Naive thymus-derived CD4-positive, alpha-beta T cell (primary cell): ENCODE data around the gene DDX17. TPM values are rescaled to one million over a fixed set of nuclear protein-coding genes. Genes with fewer than 3 reads are reported as not detected.

Experiments used
- ATAC-seq: fragments of 150-1000 bp; cut with Tn5 transposase; 2 replicates; pipeline ENCODE4 v1.10.0; 2021; ENCODE audit warnings: mild to moderate bottlenecking, moderate library complexity
- CTCF ChIA-PET: fragments of 350-600 bp; sonication (Branson Sonifier 250); formaldehyde crosslinking; loops from one replicate; lab custom pipeline; 2021; ENCODE audit warnings: antibody characterized with exemption; lab: Charles Lee
- POLR2A ChIA-PET: fragments of 350-600 bp; sonication (Branson Sonifier 250); formaldehyde crosslinking; loops from one replicate; lab custom pipeline; 2021; ENCODE audit warnings: antibody characterized with exemption, inconsistent platforms; lab: Charles Lee
- DNase-seq, 9 donors: peaks; one replicate each; pipeline versions ENCODE4 v3.0.0 to v3.0.0-alpha.2; 2020 to 2022; ENCODE audit warnings: mixed read lengths in 1 of 9
- H3K27ac ChIP-seq: one replicate; pipeline ENCODE4 v1.7.0; 2013; ENCODE audit warnings: mild to moderate bottlenecking, low read depth, low read length, moderate library complexity
- H3K27me3 ChIP-seq, 2 donors: one replicate each; pipeline ENCODE4 v1.7.0; 2013; ENCODE audit warnings: low read length in 2 of 2, mild to moderate bottlenecking in 2 of 2, moderate library complexity in 2 of 2; ENCODE audit not compliant: control insufficient read depth in 2 of 2, insufficient read depth in 2 of 2
- H3K36me3 ChIP-seq, 3 experiments: 1 replicate in 2 of 3; 2 replicates in 1 of 3; pipeline ENCODE4 v1.7.0; 2013; ENCODE audit warnings: low read length in 3 of 3, mild to moderate bottlenecking in 3 of 3, moderate library complexity in 1 of 3; ENCODE audit not compliant: insufficient read depth in 3 of 3, control insufficient read depth in 2 of 3
- H3K4me1 ChIP-seq, 2 donors: one replicate each; pipeline ENCODE4 v1.7.0; 2013; ENCODE audit warnings: low read length in 2 of 2, mild to moderate bottlenecking in 2 of 2, moderate library complexity in 1 of 2; ENCODE audit not compliant: control insufficient read depth in 2 of 2, insufficient read depth in 2 of 2
- H3K4me3 ChIP-seq: 2 replicates; pipeline ENCODE4 v1.7.0; 2013; ENCODE audit warnings: mild to moderate bottlenecking, low read length
- H3K9me3 ChIP-seq, 3 experiments: 1 replicate in 2 of 3; 2 replicates in 1 of 3; pipeline ENCODE4 v1.7.0; 2013; ENCODE audit warnings: low read length in 3 of 3; ENCODE audit not compliant: control insufficient read depth in 2 of 3
- H3K27ac Mint-ChIP-seq, 9 donors: one replicate each; pipeline ENCODE4 v1.8.0; 2020 to 2022; ENCODE audit warnings: mixed read lengths in 9 of 9, mild to moderate bottlenecking in 8 of 9, moderate library complexity in 5 of 9, inconsistent platforms in 2 of 9
- H3K27me3 Mint-ChIP-seq, 5 donors: one replicate each; pipeline ENCODE4 v1.8.0; 2021 to 2022; ENCODE audit warnings: mixed read lengths in 5 of 5, mild to moderate bottlenecking in 1 of 5
- H3K36me3 Mint-ChIP-seq, 5 donors: one replicate each; pipeline ENCODE4 v1.8.0; 2020 to 2022; ENCODE audit warnings: mixed read lengths in 5 of 5, mild to moderate bottlenecking in 3 of 5, inconsistent platforms in 1 of 5
- H3K4me1 Mint-ChIP-seq, 7 donors: one replicate each; pipeline ENCODE4 v1.8.0; 2020 to 2022; ENCODE audit warnings: mixed read lengths in 7 of 7, mild to moderate bottlenecking in 3 of 7, inconsistent platforms in 1 of 7
- H3K4me3 Mint-ChIP-seq, 10 donors: one replicate each; pipeline ENCODE4 v1.8.0; 2020 to 2022; ENCODE audit warnings: mild to moderate bottlenecking in 10 of 10, mixed read lengths in 10 of 10, moderate library complexity in 6 of 10, inconsistent platforms in 2 of 10
- H3K9me3 Mint-ChIP-seq, 11 donors: one replicate each; pipeline ENCODE4 v1.8.0; 2020 to 2022; ENCODE audit warnings: mixed read lengths in 11 of 11, mild to moderate bottlenecking in 4 of 11, inconsistent platforms in 1 of 11, moderate library complexity in 1 of 11
- intact Hi-C, 2 donors: fragments of 100-400 bp; cut with micrococcal nuclease; formaldehyde crosslinking; loops; one replicate each; pipeline ENCODE4 v1.15.1; 2023
- polyA plus RNA-seq, 2 donors: library from polyadenylated mRNA; unstranded; fragments of 300-500 nt; fragmentation: Illumina TruSeq; gene quantifications; one replicate each; pipeline ENCODE4 v1.2.3, GENCODE V29; 2021
- total RNA-seq, 6 experiments: library from RNA in 5 of 6; stranded (reverse) in 5 of 6; gene quantifications; 1 replicate in 5 of 6; 2 replicates in 1 of 6; pipeline ENCODE4 v1.2.3 and lab custom pipeline; 2021 to 2026

DDX17 gene
- total and polyA plus RNA-seq, 7 experiments from 2014 or later: 37.7 to 1,097 (median 652) TPM

DNA sequence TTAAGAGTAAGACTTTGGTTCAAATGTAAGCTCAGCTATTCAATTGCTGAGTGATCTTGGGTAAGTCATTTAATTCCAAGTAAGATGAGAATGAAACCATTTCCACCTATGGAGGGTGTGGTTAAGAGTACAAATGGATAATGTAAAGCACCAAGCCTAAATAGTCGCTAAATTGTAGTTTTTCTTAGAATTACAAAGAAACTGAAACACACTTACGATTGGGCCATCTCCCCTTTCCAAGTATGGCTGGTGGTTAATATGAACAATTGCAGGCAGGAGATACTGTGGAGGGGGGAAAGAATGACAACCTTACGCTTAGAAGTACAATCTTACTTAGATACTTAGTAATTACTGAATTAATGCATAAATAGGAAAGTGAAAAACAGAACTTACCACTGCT is 8.2 kb downstream of the DDX17 start:
- Histone ChIP-seq H3K9me3 (no peaks in the 10 kb centered on the region), H3K4me3 (no peak overlapping the region), H3K36me3 (peaks cover 54 to 81% (median 72%) of the 10 kb centered on the region in 3 experiments), H3K27ac (no peak overlapping the region), H3K27me3 (no peaks in the 10 kb centered on the region), H3K4me1 (peaks cover 34 to 51% of the 10 kb centered on the region in 2 donors)
- no peak for DNase-seq
- intact Hi-C loops: no loop called here
- no peaks in the 10 kb centered on the region for H3K27me3 Mint-ChIP-seq
- ChIA-PET POLR2A (interaction anchor here (1.1 kb wide), 1 partner anchor 19 kb away, joined by 4 read pairs; no protein-coding TSS in a partner anchor), CTCF (no interaction called here)
- H3K4me3 Mint-ChIP-seq: peak overlapping the region in 1 of 10 donors; percentile 32
- ATAC-seq: no peak
- peaks cover 36 to 79% (median 64%) of the 10 kb centered on the region in 7 donors for H3K4me1 Mint-ChIP-seq
- peak overlapping the region in 1 of 9 donors; percentile 14 for H3K27ac Mint-ChIP-seq
- H3K9me3 Mint-ChIP-seq: no peaks in the 10 kb centered on the region
- H3K36me3 Mint-ChIP-seq: peaks cover 11 to 64% (median 42%) of the 10 kb centered on the region in 5 donors

DNA sequence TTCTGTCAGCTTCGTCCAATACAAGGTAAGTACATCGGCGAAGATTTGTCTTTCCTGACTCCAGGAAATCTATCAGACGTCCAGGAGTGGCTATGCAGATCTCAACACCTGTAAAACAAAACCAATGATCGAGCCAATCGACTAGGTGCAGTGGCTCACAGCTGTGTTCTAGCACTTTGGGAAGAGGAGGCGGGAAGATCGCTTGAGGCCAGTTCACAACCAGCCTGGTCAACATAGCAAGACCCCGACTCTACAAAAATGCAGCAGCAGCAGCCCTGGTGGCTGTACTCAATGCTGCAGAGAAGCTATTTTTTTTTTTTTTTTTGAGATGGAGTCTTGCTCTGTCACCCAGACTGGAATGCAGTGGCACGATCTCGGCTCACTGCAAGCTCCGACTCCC is 11.2 kb downstream of the DDX17 start:
- peaks cover 16 to 76% (median 59%) of the 10 kb centered on the region in 7 donors for H3K4me1 Mint-ChIP-seq
- no peaks in the 10 kb centered on the region for H3K9me3 Mint-ChIP-seq
- H3K27ac Mint-ChIP-seq: peak overlapping the region in 4 of 9 donors; percentile 28 to 73 (median 38)
- H3K4me3 Mint-ChIP-seq: peak overlapping the region in 2 of 10 donors; percentile 37 to 42
- Histone ChIP-seq H3K4me3 (no peak overlapping the region), H3K4me1 (peaks cover 16 to 29% of the 10 kb centered on the region in 2 donors), H3K27ac (peak overlapping the region; percentile 15), H3K27me3 (no peaks in the 10 kb centered on the region), H3K36me3 (peaks cover 60 to 94% (median 92%) of the 10 kb centered on the region in 3 experiments), H3K9me3 (no peaks in the 10 kb centered on the region)
- DNase-seq (no peak), ATAC-seq (no peak)
- ChIA-PET POLR2A (interaction anchor here (1.2 to 1.8 kb wide), 2 partner anchors 12 to 13 kb away, joined by 5 to 8 read pairs; no protein-coding TSS in a partner anchor), CTCF (no interaction called here)
- H3K36me3 Mint-ChIP-seq: peaks cover 15 to 57% (median 46%) of the 10 kb centered on the region in 5 donors
- intact Hi-C loops: no loop called here
- H3K27me3 Mint-ChIP-seq: no peaks in the 10 kb centered on the region

DNA sequence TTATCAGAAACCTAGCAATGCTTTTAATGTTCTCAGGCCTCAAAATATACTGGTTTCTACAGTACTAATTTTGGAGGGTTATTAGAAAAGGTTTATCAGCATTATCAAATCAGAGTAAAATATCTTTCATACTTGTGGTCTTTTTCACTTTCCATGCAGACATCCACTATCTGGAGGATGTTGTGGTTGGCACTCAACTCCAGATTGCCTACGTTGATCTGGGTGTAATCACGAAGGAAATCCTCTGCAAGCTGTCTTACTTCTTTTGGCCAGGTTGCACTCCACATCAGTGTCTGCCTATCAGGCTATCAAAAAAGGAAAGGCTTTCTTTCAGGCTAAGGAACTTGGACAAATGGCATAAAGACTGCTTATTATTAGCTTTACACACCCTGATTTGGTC is 11.6 kb downstream of the DDX17 start:
- Mint-ChIP-seq H3K9me3 (no peaks in the 10 kb centered on the region), H3K4me1 (peaks cover 13 to 77% (median 61%) of the 10 kb centered on the region in 7 donors), H3K27ac (peak overlapping the region in 5 of 9 donors; percentile 28 to 73 (median 36)), H3K4me3 (peak overlapping the region in 2 of 10 donors; percentile 37 to 42), H3K36me3 (peaks cover 13 to 59% (median 49%) of the 10 kb centered on the region in 5 donors), H3K27me3 (no peaks in the 10 kb centered on the region)
- no peak for ATAC-seq
- intact Hi-C loops: no loop called here
- no peak for DNase-seq
- POLR2A ChIA-PET: interaction anchor here (1.2 to 1.8 kb wide), 2 partner anchors 13 kb away, joined by 5 to 8 read pairs; no protein-coding TSS in a partner anchor
- CTCF ChIA-PET: no interaction called here
- peaks cover 65 to 96% (median 92%) of the 10 kb centered on the region in 3 experiments for H3K36me3 ChIP-seq
- no peak overlapping the region for H3K4me3 ChIP-seq
- peaks cover 16 to 28% of the 10 kb centered on the region in 2 donors for H3K4me1 ChIP-seq
- no peaks in the 10 kb centered on the region for H3K27me3 ChIP-seq
- H3K9me3 ChIP-seq: no peaks in the 10 kb centered on the region
- H3K27ac ChIP-seq: peak overlapping the region; percentile 15

DNA sequence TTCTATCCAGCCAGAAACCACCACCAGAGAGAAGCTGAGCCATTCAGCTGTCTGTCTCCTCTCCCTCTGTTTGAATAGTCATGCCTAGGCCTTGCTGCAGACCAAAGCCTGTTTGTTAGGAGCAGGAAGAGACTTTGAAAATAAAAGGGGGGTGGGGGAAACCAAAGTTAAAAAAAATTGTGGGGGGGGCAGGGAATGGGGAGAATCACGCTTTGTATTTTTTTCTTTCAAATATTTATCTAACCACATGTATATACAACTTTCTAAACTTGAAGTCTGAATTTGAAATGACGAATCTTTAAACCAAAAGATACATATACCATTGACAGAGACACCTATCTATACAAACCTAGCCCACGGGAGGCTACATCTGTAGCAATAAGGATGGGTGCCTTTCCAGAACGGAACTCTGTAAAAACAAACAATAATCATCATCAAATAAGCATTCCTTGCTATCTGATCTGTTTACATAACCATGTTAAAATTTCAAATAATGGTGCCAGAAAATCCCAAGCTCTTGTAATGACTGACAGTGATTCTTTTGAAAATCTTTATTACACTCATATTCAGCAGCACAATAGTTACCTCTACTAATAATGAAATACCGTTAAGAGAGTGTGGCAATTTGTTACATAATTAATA is 14.3 kb downstream of the DDX17 start:
- DNase-seq (no peak), ATAC-seq (no peak)
- peaks cover 8 to 18% of the 10 kb centered on the region in 2 donors for H3K4me1 ChIP-seq
- intact Hi-C loops: loop anchor here in 1 of 2 donors (2.0 kb wide), 1 partner anchor 15 kb away; the partner anchor contains the start of gene DDX17
- ChIA-PET POLR2A (interaction anchor here (0.6 to 3.5 kb wide), 5 partner anchors 11 to 1491 kb away, joined by 3 to 16 read pairs (median 3); no protein-coding TSS in a partner anchor), CTCF (interaction anchor here (0.6 to 1.0 kb wide), 4 partner anchors 10 to 91 kb away, joined by 3 read pairs; no protein-coding TSS in a partner anchor)
- H3K9me3 ChIP-seq: no peaks in the 10 kb centered on the region
- peaks cover 17 to 61% (median 41%) of the 10 kb centered on the region in 5 donors for H3K36me3 Mint-ChIP-seq
- H3K27me3 Mint-ChIP-seq: no peaks in the 10 kb centered on the region
- H3K36me3 ChIP-seq: peaks cover 48 to 94% (median 93%) of the 10 kb centered on the region in 3 experiments
- peaks cover 12 to 73% (median 59%) of the 10 kb centered on the region in 7 donors for H3K4me1 Mint-ChIP-seq
- H3K4me3 ChIP-seq: no peak overlapping the region
- no peak overlapping the region for H3K4me3 Mint-ChIP-seq
- peaks cover 0 to 2% (median 0%) of the 10 kb centered on the region in 11 donors for H3K9me3 Mint-ChIP-seq
- peak overlapping the region in 2 of 9 donors; percentile 45 to 52 for H3K27ac Mint-ChIP-seq
- no peaks in the 10 kb centered on the region for H3K27me3 ChIP-seq
- H3K27ac ChIP-seq: no peak overlapping the region

DNA sequence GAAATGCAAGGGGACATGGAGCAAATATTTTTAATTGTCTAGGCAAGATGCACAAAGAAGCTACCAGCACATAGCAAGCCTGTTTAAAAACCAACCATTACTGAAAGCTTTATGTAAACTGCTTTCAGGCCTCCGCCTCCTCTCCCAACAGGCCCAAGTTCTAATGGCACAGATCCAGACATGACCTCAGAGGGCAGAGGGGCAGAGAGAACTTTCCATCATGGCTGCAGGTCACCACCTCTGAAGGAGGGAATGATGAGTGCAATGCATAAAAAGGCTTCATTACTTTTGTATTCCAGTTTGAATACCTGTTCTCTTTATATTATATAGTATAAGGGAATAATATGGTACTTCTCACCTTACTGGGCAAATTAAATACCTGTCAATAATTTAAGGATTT is 15.2 kb downstream of the DDX17 start:
- peak overlapping the region in 1 of 10 donors; percentile 20 for H3K4me3 Mint-ChIP-seq
- intact Hi-C loops: loop anchor here in 1 of 2 donors (2.0 kb wide), 1 partner anchor 16 kb away; the partner anchor contains the start of gene DDX17

DNA sequence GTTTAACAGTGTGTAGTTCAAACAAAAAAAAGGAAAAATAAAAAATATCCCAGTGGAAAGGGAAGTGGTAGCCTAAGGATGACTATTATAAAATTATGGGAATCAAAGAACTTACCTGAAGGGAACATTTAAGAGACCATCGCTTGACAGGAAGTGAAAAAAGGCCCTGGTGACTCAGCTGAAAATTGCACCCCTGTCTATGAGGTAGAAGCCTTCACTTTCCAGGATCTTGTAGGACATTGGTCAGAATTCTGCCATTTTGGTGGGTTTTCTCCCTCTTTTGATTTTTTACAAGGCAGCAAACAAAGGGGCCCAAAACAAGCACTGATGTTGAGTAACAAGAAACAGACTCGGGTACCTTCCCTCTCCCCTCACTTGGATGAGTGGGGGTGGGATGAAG is 15.6 kb downstream of the DDX17 start:
- no peaks in the 10 kb centered on the region for H3K9me3 ChIP-seq
- H3K27me3 ChIP-seq: no peaks in the 10 kb centered on the region
- ChIA-PET CTCF (no interaction called here), POLR2A (interaction anchor here (0.5 to 3.5 kb wide), 6 partner anchors 9 to 164 kb away, joined by 3 to 16 read pairs (median 4); partner anchors contain the start of gene DMC1)
- Mint-ChIP-seq H3K27ac (peak overlapping the region in 8 of 9 donors; percentile 35 to 79 (median 72)), H3K4me3 (peak overlapping the region in 1 of 10 donors; percentile 20), H3K36me3 (peaks cover 17 to 66% (median 48%) of the 10 kb centered on the region in 5 donors), H3K27me3 (no peaks in the 10 kb centered on the region), H3K4me1 (peaks cover 19 to 76% (median 67%) of the 10 kb centered on the region in 7 donors), H3K9me3 (peaks cover 0 to 2% (median 0%) of the 10 kb centered on the region in 11 donors)
- no peak overlapping the region for H3K27ac ChIP-seq
- peaks cover 0 to 6% of the 10 kb centered on the region in 2 donors for H3K4me1 ChIP-seq
- DNase-seq: no peak
- H3K36me3 ChIP-seq: peaks cover 43 to 93% (median 91%) of the 10 kb centered on the region in 3 experiments
- intact Hi-C loops: loop anchor here in 1 of 2 donors (2.0 kb wide), 1 partner anchor 16 kb away; the partner anchor contains the start of gene DDX17
- no peak for ATAC-seq
- no peak overlapping the region for H3K4me3 ChIP-seq

More for the DNA sequence above, 15.2 kb downstream of the DDX17 start:
- no peak for DNase-seq
- H3K9me3 Mint-ChIP-seq: peaks cover 0 to 2% (median 0%) of the 10 kb centered on the region in 11 donors
- H3K27me3 Mint-ChIP-seq: no peaks in the 10 kb centered on the region
- no peaks in the 10 kb centered on the region for H3K27me3 ChIP-seq
- peak overlapping the region in 8 of 9 donors; percentile 35 to 79 (median 72) for H3K27ac Mint-ChIP-seq
- H3K36me3 Mint-ChIP-seq: peaks cover 17 to 65% (median 46%) of the 10 kb centered on the region in 5 donors
- no peak overlapping the region for H3K4me3 ChIP-seq
- POLR2A ChIA-PET: interaction anchor here (0.5 to 3.5 kb wide), 6 partner anchors 8 to 1492 kb away, joined by 3 to 16 read pairs (median 4); no protein-coding TSS in a partner anchor
- ATAC-seq: no peak
- peaks cover 43 to 94% (median 93%) of the 10 kb centered on the region in 3 experiments for H3K36me3 ChIP-seq
- H3K9me3 ChIP-seq: no peaks in the 10 kb centered on the region
- CTCF ChIA-PET: interaction anchor here (0.7 to 0.8 kb wide), 2 partner anchors 15 to 80 kb away, joined by 3 to 4 read pairs; no protein-coding TSS in a partner anchor
- H3K4me1 ChIP-seq: peaks cover under 1 to 10% of the 10 kb centered on the region in 2 donors
- H3K4me1 Mint-ChIP-seq: peaks cover 19 to 76% (median 63%) of the 10 kb centered on the region in 7 donors
- no peak overlapping the region for H3K27ac ChIP-seq
